Activated effector memory CD4-positive, alpha-beta T cell treated with Interleukin-2 at 50 U/mL for 16 hours (primary cell): ENCODE measurements around the gene TNFRSF17.

Experiments used
- DNase-seq: peaks from one replicate; pipeline ENCODE4 v3.0.0-alpha.2; 2020

Gene TNFRSF17

DNA sequence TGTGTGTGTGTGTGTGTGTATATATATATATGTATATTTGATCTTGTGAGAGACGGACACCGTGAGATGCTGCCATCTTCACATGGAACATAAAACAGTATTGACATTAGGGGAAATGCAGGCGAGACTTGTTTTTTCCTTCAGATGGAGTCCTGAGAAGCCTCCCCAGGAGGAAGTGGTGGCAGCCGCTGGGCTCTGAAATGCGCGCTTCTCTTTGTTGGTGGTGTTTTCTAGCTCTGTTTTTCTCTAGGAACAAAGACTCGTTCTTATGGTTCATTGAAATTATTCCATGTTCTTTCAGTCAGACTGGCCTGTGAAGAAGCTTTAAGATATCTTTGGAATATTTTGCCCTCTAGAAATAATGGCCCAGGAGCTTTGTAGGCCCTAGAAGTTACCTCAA, 44.5 kb downstream of the TNFRSF17 start:
- no peak for DNase-seq

- no peak for DNase-seq
These were observed 44.9 kb downstream of the TNFRSF17 start for GRCh38 chr16:12009922-12010321.

DNA sequence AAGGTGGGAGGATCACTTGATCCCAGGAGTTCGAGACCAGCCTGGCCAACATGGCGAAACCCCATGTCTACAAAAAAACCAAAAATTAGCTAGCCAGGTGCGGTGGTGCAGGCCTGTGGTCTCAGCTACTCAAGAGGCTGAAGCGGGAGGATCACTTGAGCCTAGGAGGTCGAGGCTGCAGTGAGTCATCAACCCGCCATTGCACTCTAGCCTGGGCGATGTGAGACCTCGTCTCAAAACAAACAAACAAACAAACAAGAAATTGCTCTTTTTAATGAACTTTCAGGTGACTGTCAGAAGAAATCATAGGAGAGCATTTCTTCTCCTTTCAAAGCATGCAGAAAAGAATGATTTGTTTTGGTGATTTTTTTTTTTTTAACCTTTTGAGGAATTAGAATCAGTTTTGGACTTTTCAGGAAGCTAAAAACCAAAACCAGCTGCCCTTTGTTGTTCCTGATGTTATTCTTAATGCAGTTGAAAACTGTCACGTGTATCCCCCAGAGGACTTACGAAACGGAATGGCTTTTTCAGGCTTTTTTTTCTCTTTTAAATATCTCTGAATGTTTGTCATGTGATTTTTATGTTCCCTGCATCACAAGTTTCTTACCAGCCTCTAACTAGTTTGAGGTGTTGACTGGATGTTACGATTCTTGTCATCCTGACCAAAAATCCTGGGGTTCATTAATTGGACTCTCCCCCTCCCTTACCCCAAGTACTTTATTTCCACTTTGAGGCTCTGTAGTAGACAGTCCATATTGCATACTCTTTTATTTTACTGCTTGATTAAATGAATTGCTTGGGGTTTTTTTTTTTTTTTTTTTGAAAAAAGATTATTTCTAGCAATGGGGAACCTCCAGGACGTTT, 45.6 kb downstream of the TNFRSF17 start:
- no peak for DNase-seq

GRCh38 chr16:12011565-12011964, 46.6 kb downstream of the TNFRSF17 start:
- no peak for DNase-seq

GRCh38 chr16:12016291-12016947, 51.4 kb downstream of the TNFRSF17 start:
- DNase-seq, result no peak

- no peak for DNase-seq
These were observed 52.5 kb downstream of the TNFRSF17 start for GRCh38 chr16:12017558-12017957.
